ENCODE measurements around the gene SLITRK1.

GRCh38 chr13:83919775-83920174 lies 37.5 kb upstream of the SLITRK1 start:
- TF ChIP-seq POLR2A (IDR thresholded peaks at IDR 0.05; ENCODE audit: low read length) (no peak), GATA1 (IDR thresholded peaks at IDR 0.05; ENCODE audit: low read depth, low read length) (no peak)
